HG03575 (cell line): ENCODE data around the gene CHST13.
"Not testable (repeated sequence)": the region's sequence is repeated elsewhere in the genome, so short reads cannot be mapped to it uniquely, and the experiment has no call there.

Source experiments
- ATAC-seq: cut with Tn5 transposase; IDR thresholded peaks from one replicate; pipeline ENCODE4 v1.9.1; 2021; ENCODE audit not compliant: unreplicated experiment, insufficient number of reproducible peaks, low FRiP score; ENCODE audit errors: extremely low read depth

Gene CHST13

GRCh38 chr3:126521122-126521891 lies 2.6 kb upstream of the CHST13 start:
- no peak for ATAC-seq

GRCh38 chr3:126522363-126522788 lies 1.6 kb upstream of the CHST13 start:
- no peak for ATAC-seq

GRCh38 chr3:126524429-126524988 lies 554 bp downstream of the CHST13 start:
- ATAC-seq, result no peak

GRCh38 chr3:126525091-126525852 lies 1.3 kb downstream of the CHST13 start:
- no peak for ATAC-seq

- ATAC-seq, result no peak
Measured at GRCh38 chr3:126525853-126526667, 2.1 kb downstream of the CHST13 start.

GRCh38 chr3:126526668-126527005 lies 2.7 kb downstream of the CHST13 start:
- ATAC-seq, result no peak

- no peak for ATAC-seq
Measured at GRCh38 chr3:126527006-126527405, 3.1 kb downstream of the CHST13 start.

GRCh38 chr3:126527455-126528211 lies 3.7 kb downstream of the CHST13 start:
- ATAC-seq, result no peak

- no peak for ATAC-seq
Measured at GRCh38 chr3:126528419-126528799, 4.5 kb downstream of the CHST13 start.

- no peak for ATAC-seq
Measured at GRCh38 chr3:126528800-126529541, 5.0 kb downstream of the CHST13 start.

- no peak for ATAC-seq
Measured at GRCh38 chr3:126529585-126530170, 5.7 kb downstream of the CHST13 start.

GRCh38 chr3:126530171-126531050 lies 6.5 kb downstream of the CHST13 start:
- ATAC-seq, result no peak

- ATAC-seq, result no peak
Measured at GRCh38 chr3:126531051-126531330, 7.0 kb downstream of the CHST13 start.

- no peak for ATAC-seq
Measured at GRCh38 chr3:126533506-126533905, 9.6 kb downstream of the CHST13 start.

- not testable (repeated sequence) for ATAC-seq
Measured at GRCh38 chr3:126534716-126535115, 10.8 kb downstream of the CHST13 start.

GRCh38 chr3:126535636-126536035 lies 11.7 kb downstream of the CHST13 start:
- no peak for ATAC-seq

GRCh38 chr3:126536126-126536525 lies 12.2 kb downstream of the CHST13 start:
- no peak for ATAC-seq
